Ishikawa (cell line): ENCODE measurements around the gene HTRA3.

Source experiments
- EP300 ChIP-seq: IDR thresholded peaks from 2 replicates; pipeline ENCODE4 v1.6.1; 2012; ENCODE audit warnings: borderline replicate concordance
- FOXM1 ChIP-seq: IDR thresholded peaks from 2 replicates; pipeline ENCODE4 v1.6.1; 2012; ENCODE audit warnings: low read depth, borderline replicate concordance
- TCF12 ChIP-seq: IDR thresholded peaks from 2 replicates; pipeline ENCODE4 v1.6.1; 2012; ENCODE audit warnings: low read depth
- TF ChIP-seq, protein P1 (sequence below): IDR thresholded peaks from 2 replicates; pipeline ENCODE4 v1.6.1; 2012; ENCODE audit warnings: low read depth, mild to moderate bottlenecking
- TF ChIP-seq, protein P2 (sequence below): IDR thresholded peaks from 2 replicates; pipeline ENCODE4 v1.6.1; 2012

GRCh38 chr4:8326206-8326605 lies 56.7 kb downstream of the HTRA3 start:
- TF ChIP-seq, protein P1, sequence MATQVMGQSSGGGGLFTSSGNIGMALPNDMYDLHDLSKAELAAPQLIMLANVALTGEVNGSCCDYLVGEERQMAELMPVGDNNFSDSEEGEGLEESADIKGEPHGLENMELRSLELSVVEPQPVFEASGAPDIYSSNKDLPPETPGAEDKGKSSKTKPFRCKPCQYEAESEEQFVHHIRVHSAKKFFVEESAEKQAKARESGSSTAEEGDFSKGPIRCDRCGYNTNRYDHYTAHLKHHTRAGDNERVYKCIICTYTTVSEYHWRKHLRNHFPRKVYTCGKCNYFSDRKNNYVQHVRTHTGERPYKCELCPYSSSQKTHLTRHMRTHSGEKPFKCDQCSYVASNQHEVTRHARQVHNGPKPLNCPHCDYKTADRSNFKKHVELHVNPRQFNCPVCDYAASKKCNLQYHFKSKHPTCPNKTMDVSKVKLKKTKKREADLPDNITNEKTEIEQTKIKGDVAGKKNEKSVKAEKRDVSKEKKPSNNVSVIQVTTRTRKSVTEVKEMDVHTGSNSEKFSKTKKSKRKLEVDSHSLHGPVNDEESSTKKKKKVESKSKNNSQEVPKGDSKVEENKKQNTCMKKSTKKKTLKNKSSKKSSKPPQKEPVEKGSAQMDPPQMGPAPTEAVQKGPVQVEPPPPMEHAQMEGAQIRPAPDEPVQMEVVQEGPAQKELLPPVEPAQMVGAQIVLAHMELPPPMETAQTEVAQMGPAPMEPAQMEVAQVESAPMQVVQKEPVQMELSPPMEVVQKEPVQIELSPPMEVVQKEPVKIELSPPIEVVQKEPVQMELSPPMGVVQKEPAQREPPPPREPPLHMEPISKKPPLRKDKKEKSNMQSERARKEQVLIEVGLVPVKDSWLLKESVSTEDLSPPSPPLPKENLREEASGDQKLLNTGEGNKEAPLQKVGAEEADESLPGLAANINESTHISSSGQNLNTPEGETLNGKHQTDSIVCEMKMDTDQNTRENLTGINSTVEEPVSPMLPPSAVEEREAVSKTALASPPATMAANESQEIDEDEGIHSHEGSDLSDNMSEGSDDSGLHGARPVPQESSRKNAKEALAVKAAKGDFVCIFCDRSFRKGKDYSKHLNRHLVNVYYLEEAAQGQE, result no peak
- TF ChIP-seq EP300 (no peak), FOXM1 (no peak), TCF12 (no peak)
- TF ChIP-seq, protein P2, sequence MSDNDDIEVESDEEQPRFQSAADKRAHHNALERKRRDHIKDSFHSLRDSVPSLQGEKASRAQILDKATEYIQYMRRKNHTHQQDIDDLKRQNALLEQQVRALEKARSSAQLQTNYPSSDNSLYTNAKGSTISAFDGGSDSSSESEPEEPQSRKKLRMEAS, result no peak
